Thoracic aorta (tissue), 2 donors: ENCODE measurements around the gene ANKRD11. TPM values are rescaled to one million over a fixed set of nuclear protein-coding genes. Genes with fewer than 3 reads are reported as not detected.
A peak's percentile ranks its signal among the peaks of the same experiment; 100 is the strongest.

Experiments used
- ATAC-seq: fragments of 150-250 bp; one replicate; pipeline ENCODE4 v1.8.0; 2017; ENCODE audit warnings: low read depth; ENCODE audit not compliant: insufficient number of reproducible peaks, low FRiP score
- DNase-seq: peaks from one replicate; pipeline ENCODE4 v3.0.0-alpha.2; 2020; ENCODE audit warnings: low spot score
- H3K27ac ChIP-seq, 2 donors: fragments of 200-600 bp; sonication (generic); 1 replicate in 1 of 2; 2 replicates in 1 of 2; pipeline ENCODE4 v1.5.1; 2016; ENCODE audit warnings: mild to moderate bottlenecking in 2 of 2, moderate library complexity in 2 of 2
- H3K27me3 ChIP-seq: fragments of 200-600 bp; sonication (generic); replicated peaks from 2 replicates; pipeline ENCODE4 v1.6.0; 2016; ENCODE audit warnings: mild to moderate bottlenecking; ENCODE audit not compliant: insufficient read depth
- H3K36me3 ChIP-seq: fragments of 200-600 bp; sonication (generic); one replicate; pipeline ENCODE4 v1.5.1; 2016
- H3K4me1 ChIP-seq, 2 donors: fragments of 200-600 bp; sonication (generic); 1 replicate in 1 of 2; 2 replicates in 1 of 2; pipeline versions ENCODE4 v1.5.1 to v1.6.0; 2016; ENCODE audit warnings: low read depth in 2 of 2, mild to moderate bottlenecking in 1 of 2; ENCODE audit not compliant: control insufficient read depth in 1 of 2
- H3K4me3 ChIP-seq: fragments of 200-600 bp; sonication (generic); 2 replicates; pipeline ENCODE4 v1.5.1; 2016; ENCODE audit warnings: mild to moderate bottlenecking
- H3K9me3 ChIP-seq: fragments of 200-600 bp; sonication (generic); 2 replicates; pipeline ENCODE4 v1.5.1; 2016
- CTCF ChIP-seq: fragments of 200-600 bp; sonication (generic); IDR thresholded peaks from one replicate; pipeline ENCODE4 v1.5.1; 2019; ENCODE audit warnings: antibody characterized with exemption
- total RNA-seq, 2 donors: library from RNA; depleted of rRNA; stranded (reverse); fragments of >200 nt; gene quantifications; one replicate each; pipeline versions ENCODE4 v1.1.0 to v1.2.3, GENCODE V29; 2016

Gene ANKRD11
- total RNA-seq, 2 donors from 2014 or later = 125 to 129 TPM

- H3K27ac ChIP-seq = no peak overlapping the region
- H3K36me3 ChIP-seq = no peaks in the 10 kb centered on the region
- no peaks in the 10 kb centered on the region for H3K9me3 ChIP-seq
- H3K4me1 ChIP-seq = peaks cover 34 to 54% of the 10 kb centered on the region in 2 donors
- ATAC-seq (no peak), DNase-seq (no peak)
- no peak for TF ChIP-seq CTCF
- H3K27me3 ChIP-seq = no peaks in the 10 kb centered on the region
- no peak overlapping the region for H3K4me3 ChIP-seq
These were observed 63.4 kb downstream of the ANKRD11 start for GRCh38 chr16:89426736-89427530.

GRCh38 chr16:89425523-89425922, 64.8 kb downstream of the ANKRD11 start:
- no peak for TF ChIP-seq CTCF
- no peaks in the 10 kb centered on the region for H3K9me3 ChIP-seq
- H3K4me3 ChIP-seq = no peak overlapping the region
- no peaks in the 10 kb centered on the region for H3K27me3 ChIP-seq
- peaks cover 35 to 49% of the 10 kb centered on the region in 2 donors for H3K4me1 ChIP-seq
- no peak overlapping the region for H3K27ac ChIP-seq
- H3K36me3 ChIP-seq = no peaks in the 10 kb centered on the region
- DNase-seq (no peak), ATAC-seq (no peak)

GRCh38 chr16:89423681-89424260, 66.6 kb downstream of the ANKRD11 start:
- H3K27ac ChIP-seq = peak overlapping the region in 1 of 2 donors; percentile 77
- no peak for DNase-seq
- H3K36me3 ChIP-seq = no peaks in the 10 kb centered on the region
- no peak overlapping the region for H3K4me3 ChIP-seq
- TF ChIP-seq CTCF = no peak
- H3K9me3 ChIP-seq = no peaks in the 10 kb centered on the region
- ATAC-seq = no peak
- peaks cover 45 to 64% of the 10 kb centered on the region in 2 donors for H3K4me1 ChIP-seq
- no peaks in the 10 kb centered on the region for H3K27me3 ChIP-seq

GRCh38 chr16:89422905-89423630, 67.3 kb downstream of the ANKRD11 start:
- no peaks in the 10 kb centered on the region for H3K36me3 ChIP-seq
- peak overlapping the region; percentile 48 for H3K4me3 ChIP-seq
- peak overlapping the region; percentile 57 to 77 for H3K27ac ChIP-seq

More at GRCh38 chr16:89422905-89423630, 67.3 kb downstream of the ANKRD11 start:
- peaks cover 50 to 69% of the 10 kb centered on the region in 2 donors for H3K4me1 ChIP-seq
- no peak for ATAC-seq
- H3K27me3 ChIP-seq = no peaks in the 10 kb centered on the region
- DNase-seq = no peak
- no peak for TF ChIP-seq CTCF
- no peaks in the 10 kb centered on the region for H3K9me3 ChIP-seq
